Caco-2 (cell line): ENCODE results near the gene B3GAT1. TPM values are rescaled to one million over a fixed set of nuclear protein-coding genes. Genes with fewer than 3 reads are reported as not detected.
"Not testable (repeated sequence)": the region's sequence is repeated elsewhere in the genome, so short reads cannot be mapped to it uniquely, and the experiment has no call there.

Experiments used
- BruUV-seq: library from RNA; stranded (reverse); fragments of 400-500 nt; replicated peaks from 2 replicates; lab custom pipeline; 2021; lab: Mats Ljungman, UMichigan
- CTCF ChIA-PET: fragments of 300-600 bp; sonication (Branson Sonifier 250); formaldehyde crosslinking; loops from one replicate; lab custom pipeline; 2022; ENCODE audit warnings: antibody characterized with exemption; lab: Charles Lee
- POLR2A ChIA-PET: fragments of 300-600 bp; sonication (Branson Sonifier 250); formaldehyde crosslinking; loops from one replicate; lab custom pipeline; 2022; ENCODE audit warnings: antibody characterized with exemption; lab: Charles Lee
- DNase-seq, 2 experiments: peaks; one replicate each; pipeline versions ENCODE4 v3.0.0 to v3.0.0-alpha.2; 2020 to 2022
- H3K27me3 ChIP-seq: replicated peaks from 2 replicates; pipeline ENCODE4 v1.6.0; 2011; ENCODE audit warnings: low read length; ENCODE audit not compliant: control insufficient read depth, insufficient read depth
- H3K36me3 ChIP-seq: 2 replicates; pipeline ENCODE4 v1.5.1; 2011; ENCODE audit warnings: low read length; ENCODE audit not compliant: control insufficient read depth, insufficient read depth
- H3K4me1 ChIP-seq: fragments of 250-450 bp; sonication (Bioruptor Pico); 2 replicates; pipeline ENCODE4 v1.5.1; 2020; ENCODE audit warnings: mild to moderate bottlenecking
- H3K4me3 ChIP-seq: 2 replicates; pipeline ENCODE4 v1.5.1; 2011; ENCODE audit warnings: low read depth, mild to moderate bottlenecking, control low read depth, low read length
- H3K9me3 ChIP-seq: fragments of 250-450 bp; sonication (Bioruptor Pico); 2 replicates; pipeline ENCODE4 v1.5.1; 2020; ENCODE audit warnings: mild to moderate bottlenecking, moderate library complexity
- H3K27ac Mint-ChIP-seq: one replicate; pipeline ENCODE4 v1.8.0; 2022; ENCODE audit warnings: mixed read lengths; ENCODE audit not compliant: unreplicated experiment
- H3K27me3 Mint-ChIP-seq: one replicate; pipeline ENCODE4 v1.8.0; 2022; ENCODE audit warnings: mixed read lengths; ENCODE audit not compliant: insufficient read depth, unreplicated experiment
- H3K36me3 Mint-ChIP-seq: one replicate; pipeline ENCODE4 v1.8.0; 2022; ENCODE audit warnings: mild to moderate bottlenecking, mixed read lengths; ENCODE audit not compliant: insufficient read depth, unreplicated experiment
- H3K4me1 Mint-ChIP-seq: one replicate; pipeline ENCODE4 v1.8.0; 2022; ENCODE audit warnings: low read depth, mixed read lengths; ENCODE audit not compliant: unreplicated experiment
- H3K4me3 Mint-ChIP-seq: one replicate; pipeline ENCODE4 v1.8.0; 2022; ENCODE audit warnings: mild to moderate bottlenecking, moderate library complexity, mixed read lengths; ENCODE audit not compliant: unreplicated experiment
- H3K9me3 Mint-ChIP-seq: one replicate; pipeline ENCODE4 v1.8.0; 2022; ENCODE audit warnings: mixed read lengths; ENCODE audit not compliant: unreplicated experiment
- CTCF ChIP-seq, 2 experiments: fragments of 200-600 bp in 1 of 2; IDR thresholded peaks; 1 replicate in 1 of 2; 2 replicates in 1 of 2; pipeline versions ENCODE4 v1.5.1 to v1.8.0; 2011 to 2022; ENCODE audit warnings: antibody characterized with exemption in 1 of 2, control low read depth in 1 of 2, inconsistent platforms in 1 of 2, low read depth in 1 of 2, low read length in 1 of 2, mild to moderate bottlenecking in 1 of 2, moderate library complexity in 1 of 2; ENCODE audit not compliant: insufficient read depth in 1 of 2, severe bottlenecking in 1 of 2, unreplicated experiment in 1 of 2
- intact Hi-C: fragments of 100-400 bp; cut with micrococcal nuclease; formaldehyde crosslinking; loops from one replicate; pipeline ENCODE4 v1.10.0; 2022; ENCODE audit not compliant: unreplicated experiment
- total RNA-seq: library from RNA; stranded (reverse); gene quantifications from 2 replicates; pipeline ENCODE4 v1.2.3, GENCODE V29; 2022

Gene B3GAT1
- total RNA-seq, 1 experiment from 2014 or later: 0.11 TPM

- H3K36me3 Mint-ChIP-seq: no peaks in the 10 kb centered on the region
- H3K4me3 ChIP-seq: no peak overlapping the region
- CTCF ChIA-PET: no interaction called here
- H3K9me3 Mint-ChIP-seq: no peaks in the 10 kb centered on the region
- H3K36me3 ChIP-seq: no peaks in the 10 kb centered on the region
- no peaks in the 10 kb centered on the region for H3K9me3 ChIP-seq
- POLR2A ChIA-PET: no interaction called here
- H3K4me3 Mint-ChIP-seq: no peak overlapping the region
- H3K27me3 ChIP-seq: no peaks in the 10 kb centered on the region
- no peak overlapping the region for H3K27ac Mint-ChIP-seq
- DNase-seq: no peak
- no peak for TF ChIP-seq CTCF (IDR thresholded peaks at IDR 0.05; ENCODE audit: insufficient read depth in 1 of 2, low read depth in 1 of 2, low read length in 1 of 2, severe bottlenecking in 1 of 2, unreplicated experiment in 1 of 2)
- H3K4me1 ChIP-seq: no peaks in the 10 kb centered on the region
- no peaks in the 10 kb centered on the region for H3K4me1 Mint-ChIP-seq
- no peaks in the 10 kb centered on the region for H3K27me3 Mint-ChIP-seq
- intact Hi-C loops: no loop called here
- BruUV-seq: no TSS peak
These were observed 65.1 kb downstream of the B3GAT1 start for GRCh38 chr11:134346976-134347350.

GRCh38 chr11:134346101-134346975 is 65.7 kb downstream of the B3GAT1 start:
- Histone ChIP-seq H3K27me3 (no peaks in the 10 kb centered on the region), H3K36me3 (no peaks in the 10 kb centered on the region), H3K4me1 (no peaks in the 10 kb centered on the region), H3K4me3 (no peak overlapping the region), H3K9me3 (no peaks in the 10 kb centered on the region)
- intact Hi-C loops: no loop called here
- TF ChIP-seq CTCF (IDR thresholded peaks at IDR 0.05; ENCODE audit: insufficient read depth in 1 of 2, low read depth in 1 of 2, low read length in 1 of 2, severe bottlenecking in 1 of 2, unreplicated experiment in 1 of 2): no peak
- no peaks in the 10 kb centered on the region for H3K4me1 Mint-ChIP-seq
- ChIA-PET CTCF (no interaction called here), POLR2A (no interaction called here)
- H3K27me3 Mint-ChIP-seq: no peaks in the 10 kb centered on the region
- H3K27ac Mint-ChIP-seq: no peak overlapping the region
- H3K9me3 Mint-ChIP-seq: no peaks in the 10 kb centered on the region
- no TSS peak for BruUV-seq
- no peak overlapping the region for H3K4me3 Mint-ChIP-seq
- H3K36me3 Mint-ChIP-seq: no peaks in the 10 kb centered on the region
- DNase-seq: no peak

- no peak overlapping the region for H3K4me3 Mint-ChIP-seq
- no peaks in the 10 kb centered on the region for H3K9me3 ChIP-seq
- H3K9me3 Mint-ChIP-seq: no peaks in the 10 kb centered on the region
- CTCF ChIA-PET: no interaction called here
- H3K4me1 Mint-ChIP-seq: peaks cover 1% of the 10 kb centered on the region
- intact Hi-C loops: no loop called here
- no peaks in the 10 kb centered on the region for H3K36me3 Mint-ChIP-seq
- H3K27ac Mint-ChIP-seq: no peak overlapping the region
- H3K27me3 Mint-ChIP-seq: no peaks in the 10 kb centered on the region
- TF ChIP-seq CTCF (IDR thresholded peaks at IDR 0.05; ENCODE audit: insufficient read depth in 1 of 2, low read depth in 1 of 2, low read length in 1 of 2, severe bottlenecking in 1 of 2, unreplicated experiment in 1 of 2): no peak
- no peaks in the 10 kb centered on the region for H3K4me1 ChIP-seq
- no TSS peak for BruUV-seq
- DNase-seq: no peak
- POLR2A ChIA-PET: interaction anchor here (0.6 kb wide), 1 partner anchor 9 kb away, joined by 3 read pairs; no protein-coding TSS in a partner anchor
- no peak overlapping the region for H3K4me3 ChIP-seq
- H3K36me3 ChIP-seq: no peaks in the 10 kb centered on the region
- no peaks in the 10 kb centered on the region for H3K27me3 ChIP-seq
These were observed 66.8 kb downstream of the B3GAT1 start for GRCh38 chr11:134345237-134345550.

- H3K4me3 Mint-ChIP-seq, BruUV-seq, H3K4me3 ChIP-seq, H3K36me3 ChIP-seq, H3K27me3 ChIP-seq, H3K9me3 Mint-ChIP-seq, H3K36me3 Mint-ChIP-seq, DNase-seq, POLR2A ChIA-PET, H3K4me1 Mint-ChIP-seq, CTCF ChIA-PET, intact Hi-C loops, H3K27me3 Mint-ChIP-seq, H3K9me3 ChIP-seq, H3K27ac Mint-ChIP-seq, H3K4me1 ChIP-seq: not testable (repeated sequence)
These were observed 67.4 kb downstream of the B3GAT1 start for GRCh38 chr11:134344497-134345236.
